ENCODE data around the gene BRCA1.
"Not testable (repeated sequence)": the region's sequence is repeated elsewhere in the genome, so short reads cannot be mapped to it uniquely, and the experiment has no call there.

Gene BRCA1

DNA sequence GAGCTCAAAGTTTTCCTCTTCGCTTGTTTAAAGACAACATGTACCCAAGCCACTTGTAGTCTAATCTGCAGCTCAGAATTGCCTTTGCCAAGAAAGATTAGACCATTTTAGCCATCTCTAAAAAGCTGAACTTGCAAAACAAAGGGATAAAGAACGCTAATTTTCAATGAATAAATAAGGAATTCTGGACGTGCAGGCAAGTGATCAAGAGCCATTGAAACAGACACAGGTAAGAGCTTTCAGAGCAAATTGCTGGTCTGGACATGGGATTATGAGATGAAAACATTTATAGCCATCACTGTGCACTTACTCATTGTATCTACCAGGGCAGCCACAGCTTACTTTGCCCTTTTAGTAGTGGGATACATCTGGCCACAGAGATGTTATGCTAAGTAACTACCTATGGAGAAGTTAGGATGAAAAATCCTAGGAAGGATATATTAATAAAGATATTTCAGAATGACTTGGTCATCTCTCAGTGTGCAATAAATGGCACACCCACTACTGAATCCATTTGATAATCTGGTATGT, 55.7 kb downstream of the BRCA1 start:
- no peak for DNase-seq (ENCODE audit: low spot score)

DNA sequence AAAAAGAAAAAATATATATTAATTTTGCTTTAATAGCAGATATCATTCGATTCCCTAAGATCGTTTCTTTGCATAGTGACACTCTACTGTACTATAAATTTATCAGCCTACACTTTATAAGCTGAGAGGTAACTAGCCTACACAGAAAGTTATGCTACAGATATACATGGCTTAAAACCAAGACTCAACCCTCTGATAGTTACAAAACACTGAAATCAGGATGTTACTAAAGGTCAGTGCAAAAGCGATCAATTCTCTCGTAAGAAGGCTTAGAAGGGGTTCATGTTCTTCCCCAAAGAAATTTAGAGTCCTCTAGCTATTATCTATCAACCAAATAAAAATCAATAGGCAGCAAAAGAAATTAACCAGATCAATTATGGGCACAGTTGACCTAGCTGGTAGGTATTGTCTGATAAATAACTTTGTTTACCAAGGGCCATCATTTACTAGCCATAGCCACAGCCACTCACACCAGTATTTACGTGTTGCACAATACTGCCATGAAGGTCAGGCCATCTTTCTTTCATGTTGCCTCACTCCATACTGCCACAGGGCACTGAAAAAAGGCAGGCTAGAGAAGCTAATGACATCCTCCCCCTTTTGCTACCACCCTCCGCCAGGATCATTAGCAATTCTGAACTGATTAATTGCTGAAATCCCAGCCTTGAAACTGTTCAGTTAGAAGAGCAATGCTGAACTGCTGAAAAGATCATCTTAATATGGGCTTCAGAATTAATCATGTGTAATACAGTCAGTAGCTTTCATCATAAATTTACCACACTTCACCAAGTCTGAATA, 56.4 kb downstream of the BRCA1 start:
- DNase-seq (ENCODE audit: low spot score) = no peak

DNA sequence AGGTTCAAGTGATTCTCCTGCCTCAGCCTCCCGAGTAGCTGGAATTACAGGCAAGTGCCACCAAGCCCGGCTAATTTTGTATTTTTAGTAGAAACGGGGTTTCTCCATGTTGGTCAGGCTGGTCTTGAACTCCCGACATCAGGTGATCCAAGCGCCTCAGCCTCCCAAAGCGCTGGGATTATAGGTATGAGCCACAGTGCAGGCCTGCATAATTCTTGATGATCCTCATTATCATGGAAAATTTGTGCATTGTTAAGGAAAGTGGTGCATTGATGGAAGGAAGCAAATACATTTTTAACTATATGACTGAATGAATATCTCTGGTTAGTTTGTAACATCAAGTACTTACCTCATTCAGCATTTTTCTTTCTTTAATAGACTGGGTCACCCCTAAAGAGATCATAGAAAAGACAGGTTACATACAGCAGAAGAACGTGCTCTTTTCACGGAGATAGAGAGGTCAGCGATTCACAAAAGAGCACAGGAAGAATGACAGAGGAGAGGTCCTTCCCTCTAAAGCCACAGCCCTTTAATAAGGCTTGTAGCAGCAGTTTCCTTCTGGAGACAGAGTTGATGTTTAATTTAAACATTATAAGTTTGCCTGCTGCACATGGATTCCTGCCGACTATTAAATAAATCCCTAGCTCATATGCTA, 62.1 kb downstream of the BRCA1 start:
- DNase-seq (ENCODE audit: low spot score) = no peak

DNA sequence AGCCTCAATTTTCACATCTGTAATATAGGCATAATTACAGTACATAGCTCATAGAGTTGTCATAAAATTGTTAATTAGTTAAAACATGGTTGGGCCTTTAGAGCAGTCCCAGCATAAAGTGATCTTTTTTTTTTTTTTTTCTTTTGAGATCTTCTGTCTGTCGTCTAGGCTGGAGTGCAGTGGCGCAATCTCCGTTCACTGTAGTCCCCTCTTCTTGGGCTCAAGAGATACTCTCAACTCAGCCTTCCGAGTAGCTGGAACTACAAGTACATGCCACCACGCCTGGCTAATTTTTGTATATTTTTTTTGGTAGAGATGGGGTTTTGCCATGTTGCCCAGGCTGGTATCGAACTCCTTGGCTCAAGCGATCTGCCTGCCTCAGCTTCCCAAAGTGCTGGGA, 69.1 kb downstream of the BRCA1 start:
- DNase-seq (ENCODE audit: low spot score) = no peak

DNA sequence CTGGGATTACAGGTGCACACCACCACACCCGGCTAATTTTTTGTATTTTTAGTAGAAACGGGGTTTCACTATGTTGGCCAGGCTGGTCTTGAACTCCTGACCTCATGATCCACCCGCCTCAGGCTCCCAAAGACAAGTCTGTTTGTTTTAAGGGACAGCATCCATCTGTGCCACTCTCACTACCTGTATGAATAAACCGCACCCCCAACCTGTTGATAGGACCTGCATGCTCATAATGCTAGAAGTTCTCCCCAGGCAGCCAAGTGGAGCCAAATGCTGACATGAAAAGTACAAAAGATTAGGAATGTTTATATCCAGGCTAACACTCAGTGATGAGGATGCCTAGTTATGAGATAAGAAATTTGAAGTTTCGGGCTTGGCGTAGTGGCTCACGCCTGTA, 72.2 kb downstream of the BRCA1 start:
- not testable (repeated sequence) for DNase-seq (ENCODE audit: low spot score)

DNA sequence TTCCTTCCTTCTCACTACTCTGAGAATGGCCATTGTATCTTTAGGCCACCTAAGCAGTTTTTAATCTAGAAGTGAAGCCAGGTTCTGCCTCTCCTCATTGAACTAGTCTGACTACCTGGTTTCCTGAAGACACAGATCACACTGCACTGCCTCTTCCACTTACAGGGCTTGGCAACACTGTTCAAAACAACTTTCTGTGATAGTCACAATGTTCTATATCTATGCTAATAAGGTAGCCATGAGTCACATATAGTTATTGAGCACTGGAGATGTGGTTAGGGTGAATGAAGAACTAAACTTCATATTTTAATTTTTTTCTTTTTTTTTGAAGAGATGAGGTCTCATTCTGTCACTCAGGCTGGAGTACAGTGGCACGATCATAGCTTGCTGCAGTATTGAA, 73.2 kb downstream of the BRCA1 start:
- DNase-seq (ENCODE audit: low spot score) = no peak

DNA sequence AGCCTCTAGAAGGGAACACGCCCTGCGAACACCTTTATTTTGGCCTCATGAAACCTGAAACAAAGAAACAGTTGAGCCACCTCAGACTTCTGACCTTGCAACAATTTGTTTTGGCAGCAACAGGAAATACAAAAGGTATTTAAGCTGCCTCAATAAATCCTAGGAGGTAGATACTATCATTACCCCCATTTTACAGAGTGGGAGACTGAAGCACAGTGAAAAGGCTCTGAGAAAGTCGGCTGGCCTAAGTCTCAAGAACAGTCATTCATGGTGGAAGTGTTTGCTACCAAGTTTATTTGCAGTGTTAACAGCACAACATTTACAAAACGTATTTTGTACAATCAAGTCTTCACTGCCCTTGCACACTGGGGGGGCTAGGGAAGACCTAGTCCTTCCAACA, 81.1 kb downstream of the BRCA1 start:
- no peak for DNase-seq (ENCODE audit: low spot score)

DNA sequence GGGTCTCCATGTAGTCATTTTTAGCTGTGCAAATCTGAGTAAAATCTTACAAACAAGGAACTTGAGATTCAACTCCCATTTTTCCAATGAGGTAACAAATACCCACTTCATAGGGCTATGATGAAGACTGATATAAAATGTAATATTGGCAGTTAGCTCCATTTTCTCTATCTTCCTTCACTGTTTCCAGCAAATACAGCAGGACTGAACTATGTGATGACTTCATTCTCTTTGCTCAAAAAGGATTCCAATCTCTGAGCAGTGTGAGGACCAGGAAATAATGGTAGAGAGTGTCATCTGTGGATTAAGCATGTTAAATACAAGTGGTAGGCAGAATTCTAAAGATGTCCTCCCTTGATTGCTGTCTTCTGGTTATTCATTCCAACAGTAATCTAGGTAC, 81.9 kb downstream of the BRCA1 start:
- DNase-seq (ENCODE audit: low spot score) = no peak

DNA sequence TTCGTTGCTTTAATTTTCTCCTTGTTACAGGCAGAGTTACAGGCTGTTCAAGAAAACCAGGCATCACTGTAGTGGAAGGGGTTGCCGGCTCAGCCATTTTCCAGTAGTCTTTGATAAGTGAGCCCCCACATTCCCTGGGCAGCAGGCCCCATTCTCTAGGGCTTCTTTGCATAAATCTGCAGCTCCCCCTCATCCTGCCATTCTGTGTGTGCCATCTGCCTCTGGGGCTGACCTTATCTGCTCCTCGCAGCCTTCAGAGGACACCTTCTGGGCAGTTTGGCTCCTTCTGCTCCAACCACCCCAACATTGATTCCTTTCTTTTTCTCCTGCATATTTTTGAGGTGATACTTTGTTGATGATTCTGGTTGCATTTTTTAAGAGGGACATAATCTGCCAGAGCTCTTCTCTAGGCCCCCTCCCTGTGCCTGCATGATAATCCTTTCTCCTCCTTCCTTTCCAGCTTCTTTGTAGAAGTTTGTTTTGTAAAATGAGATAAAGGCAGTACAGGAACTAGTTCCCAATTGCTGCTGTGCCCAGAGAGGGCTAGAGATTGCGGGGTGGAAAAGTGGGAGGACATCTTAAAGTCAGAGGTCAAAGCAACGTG, 83.0 kb downstream of the BRCA1 start:
- DNase-seq (ENCODE audit: low spot score) = no peak

DNA sequence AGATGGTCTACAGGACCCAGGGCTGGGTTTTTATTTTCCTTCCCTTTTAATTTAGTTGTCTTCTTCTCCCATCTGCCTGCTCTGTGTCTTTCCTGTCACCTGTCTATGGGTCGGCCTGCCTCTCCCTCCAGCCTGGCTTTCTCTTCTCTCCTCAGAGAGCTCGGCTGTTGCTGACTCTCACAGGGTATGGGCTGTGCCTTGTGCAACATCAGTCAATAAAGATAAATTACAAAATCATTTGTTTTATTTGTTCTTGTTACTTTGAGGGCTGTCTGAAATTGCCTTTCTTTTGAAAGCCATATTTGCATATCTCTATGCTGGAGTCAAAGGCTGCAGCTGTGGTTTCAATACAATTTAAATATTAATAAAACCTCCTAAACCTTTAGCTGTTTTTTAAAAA, 84.5 kb downstream of the BRCA1 start:
- DNase-seq (ENCODE audit: low spot score) = no peak

DNA sequence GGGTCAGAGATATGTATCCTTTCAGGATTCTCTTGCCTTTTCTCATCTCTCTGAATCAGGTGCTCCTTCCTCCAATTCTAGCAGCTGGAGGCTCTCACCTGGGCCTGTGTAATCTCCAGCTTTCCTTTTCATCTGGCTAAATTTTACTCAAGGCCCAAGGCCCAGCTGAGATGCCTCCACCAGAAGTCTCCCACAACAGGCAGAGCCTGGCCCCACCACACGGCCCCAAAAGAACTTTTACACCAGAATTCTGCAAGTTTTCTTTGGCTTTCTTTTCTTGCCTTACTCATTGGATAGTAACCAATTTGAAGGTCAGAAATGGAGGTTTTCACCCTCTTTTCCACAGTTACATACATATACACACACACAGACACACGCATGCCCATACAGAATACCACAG, 85.5 kb downstream of the BRCA1 start:
- no peak for DNase-seq (ENCODE audit: low spot score)

DNA sequence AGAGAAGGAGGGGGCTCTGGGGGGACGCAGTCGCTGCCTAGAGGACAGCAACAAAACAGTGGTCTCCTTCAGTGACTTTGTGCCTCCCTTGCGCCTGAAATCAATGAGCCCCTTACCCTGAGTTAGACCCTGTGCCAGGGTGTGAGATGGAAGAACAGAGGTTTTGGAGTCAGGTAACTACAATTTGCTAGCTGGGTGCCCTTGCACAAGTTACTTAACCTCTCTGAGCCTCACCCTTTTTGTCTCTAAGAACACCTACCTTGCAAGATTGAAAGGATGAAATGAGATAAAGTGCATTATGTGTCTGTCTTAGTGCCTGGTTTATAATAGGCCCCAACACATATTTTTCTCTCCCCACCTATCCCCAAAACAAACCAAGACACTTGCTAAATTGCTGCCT, 90.3 kb downstream of the BRCA1 start:
- DNase-seq (ENCODE audit: low spot score) = no peak

DNA sequence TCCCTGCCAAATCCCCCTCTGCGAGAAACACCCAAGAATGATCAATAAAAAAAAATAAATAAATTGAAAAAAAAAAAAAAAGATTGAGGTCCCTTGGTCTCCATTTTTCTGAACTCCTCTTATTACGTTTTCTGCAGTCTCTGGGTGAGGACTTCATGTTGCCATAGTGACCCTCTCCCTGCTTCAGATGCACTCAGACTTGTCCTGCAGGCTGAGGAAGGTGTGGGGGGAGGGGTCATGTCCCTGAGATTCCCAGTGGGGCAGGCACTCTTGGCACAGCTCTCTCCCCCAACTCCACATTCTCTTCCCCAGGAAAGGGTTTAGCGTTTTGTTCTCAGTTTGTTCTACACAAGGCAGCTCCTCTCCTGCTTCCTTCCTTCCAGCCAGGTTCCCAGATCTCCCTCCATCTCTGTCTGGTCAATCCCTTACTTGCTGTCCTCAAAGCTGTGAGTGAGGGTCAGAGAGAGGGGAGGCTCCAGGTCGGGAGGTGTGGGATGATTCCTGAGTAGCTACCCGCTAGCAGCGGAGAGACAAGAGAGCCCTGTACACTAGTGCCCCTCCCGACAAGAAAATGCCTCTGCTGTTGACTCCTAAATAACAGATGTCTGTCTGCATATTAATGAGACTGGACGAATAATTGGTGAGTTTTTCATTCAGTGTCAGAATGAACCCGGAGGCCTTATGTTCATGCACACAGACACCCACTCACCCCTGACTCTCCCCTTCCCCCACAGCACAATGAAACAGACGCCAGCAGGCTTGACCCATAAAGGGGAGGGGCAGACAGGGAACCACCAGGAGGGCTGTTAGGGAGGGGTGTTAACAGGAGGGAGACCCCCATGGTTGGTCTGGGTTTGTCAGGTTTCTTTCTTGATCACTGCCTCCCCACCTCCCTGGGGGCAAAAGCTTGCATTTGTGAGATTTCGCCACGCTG, 90.9 kb downstream of the BRCA1 start:
- peak; percentile 79 for DNase-seq (ENCODE audit: low spot score)

DNA sequence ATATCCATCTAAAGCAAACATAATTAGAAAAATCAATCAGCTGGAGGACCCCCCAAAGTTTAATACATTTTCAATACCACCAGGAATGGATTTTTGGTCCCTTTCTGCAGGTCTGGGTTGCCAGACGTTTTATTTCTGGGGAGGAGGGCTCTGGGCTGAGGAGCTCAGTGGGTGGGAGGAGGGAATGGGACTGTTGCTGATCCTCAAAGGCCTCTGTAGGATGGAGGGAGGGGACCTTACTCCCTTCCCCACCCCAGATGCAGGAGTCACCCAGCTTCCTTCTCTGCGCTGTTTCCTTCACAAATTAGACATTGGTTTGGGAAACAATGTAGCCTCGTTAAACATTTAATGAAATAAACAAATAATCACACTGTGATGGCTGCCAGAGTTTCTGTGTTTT, 93.5 kb downstream of the BRCA1 start:
- DNase-seq (ENCODE audit: low spot score) = no peak

DNA sequence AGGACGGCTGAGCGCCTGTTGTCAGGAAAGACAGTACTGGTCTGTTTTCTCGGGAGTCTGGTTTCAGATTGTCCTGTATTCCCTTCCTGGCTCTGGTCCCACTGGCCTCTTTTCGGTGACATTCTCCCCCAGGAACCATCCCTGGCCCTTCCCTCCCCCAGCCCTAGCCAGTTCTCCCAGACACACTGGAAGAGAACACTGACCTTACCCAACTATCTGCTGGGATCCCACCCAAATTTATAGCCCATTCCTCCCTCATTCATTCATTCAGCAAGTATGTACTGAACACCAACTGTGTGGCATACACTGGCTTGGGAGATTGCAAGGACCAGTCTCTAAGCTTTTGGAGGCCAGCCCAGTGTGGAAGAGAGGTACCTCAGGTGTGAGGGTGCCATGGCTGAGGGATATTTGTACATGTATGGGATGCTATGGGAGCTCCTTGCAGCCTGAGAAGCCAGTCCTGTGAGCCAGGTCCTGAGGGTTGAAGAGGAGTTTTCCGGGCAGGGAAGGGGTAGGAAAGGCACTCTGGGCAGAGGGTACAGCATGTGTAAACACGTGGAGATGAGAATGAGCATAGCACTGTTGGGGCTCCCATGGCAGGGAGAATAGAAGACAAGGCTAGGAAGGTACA, 94.9 kb downstream of the BRCA1 start:
- peak; percentile 76 for DNase-seq (ENCODE audit: low spot score)

DNA sequence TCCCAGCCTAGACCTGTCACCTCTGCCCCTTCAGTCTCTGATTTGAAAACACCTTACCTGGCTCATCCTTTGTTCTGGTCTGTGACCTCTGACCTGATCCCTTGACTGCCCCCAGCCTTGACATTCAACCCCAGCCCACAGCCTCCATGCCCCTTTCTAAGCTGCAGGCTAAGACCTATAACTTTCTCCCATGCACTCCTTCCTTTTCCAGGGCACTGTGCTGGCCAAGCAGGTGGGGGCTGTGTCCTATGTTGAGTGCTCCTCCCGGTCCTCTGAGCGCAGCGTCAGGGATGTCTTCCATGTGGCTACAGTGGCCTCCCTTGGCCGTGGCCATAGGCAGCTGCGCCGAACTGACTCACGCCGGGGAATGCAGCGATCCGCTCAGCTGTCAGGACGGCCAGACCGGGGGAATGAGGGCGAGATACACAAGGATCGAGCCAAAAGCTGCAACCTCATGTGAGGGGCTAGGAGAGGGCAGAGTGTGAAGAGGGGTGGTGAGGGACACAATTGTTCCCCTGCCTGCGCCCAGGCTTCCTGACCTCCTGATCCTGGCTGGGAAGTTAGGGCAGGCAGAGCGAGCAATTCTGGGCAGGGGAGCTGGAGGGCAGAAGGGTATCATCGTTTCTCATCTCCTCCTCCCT, 96.8 kb downstream of the BRCA1 start:
- DNase-seq (ENCODE audit: low spot score) = no peak

DNA sequence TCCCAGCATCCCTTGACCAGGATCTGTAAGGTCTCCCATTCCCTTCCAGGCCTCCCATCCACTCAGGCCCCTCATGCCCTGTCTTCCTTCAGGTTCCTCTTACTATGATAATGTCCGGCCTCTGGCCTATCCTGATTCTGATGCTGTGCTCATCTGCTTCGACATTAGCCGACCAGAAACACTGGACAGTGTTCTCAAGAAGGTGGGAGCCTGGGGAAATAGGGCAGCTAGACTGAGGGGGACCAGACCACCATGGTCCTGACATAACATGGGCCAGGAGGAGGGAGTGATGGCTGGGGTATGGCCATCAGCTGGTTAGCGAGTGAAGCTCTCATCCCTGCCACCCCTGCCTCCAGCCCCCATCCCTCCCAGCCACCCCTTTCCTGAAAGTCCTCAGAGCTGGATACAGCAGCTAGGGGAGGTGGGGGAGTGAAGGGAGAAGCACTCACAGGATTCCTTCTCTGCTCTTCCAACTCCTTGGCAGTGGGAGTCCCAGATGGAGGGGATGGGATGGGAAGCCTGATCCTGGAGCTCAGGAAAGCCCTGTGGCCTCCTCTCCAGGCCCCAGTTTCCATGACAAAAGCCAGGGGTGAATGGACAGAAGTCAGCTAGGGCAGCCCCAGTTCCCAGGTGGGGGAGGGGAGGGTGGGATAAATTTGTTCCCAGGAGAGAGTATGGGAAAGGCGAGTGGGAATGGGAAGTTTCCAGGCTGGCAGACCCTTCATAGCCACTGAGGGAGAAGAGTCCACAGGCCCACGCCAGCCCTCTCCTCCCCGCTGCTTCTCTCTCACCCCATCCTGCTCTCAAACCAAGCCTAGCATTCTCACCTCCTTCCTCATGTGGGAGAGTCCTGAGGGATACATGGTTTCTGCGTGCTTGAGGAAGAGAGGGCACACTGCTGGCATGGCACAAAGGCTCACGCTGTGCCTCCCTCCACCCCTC, 97.8 kb downstream of the BRCA1 start:
- no peak for DNase-seq (ENCODE audit: low spot score)

DNA sequence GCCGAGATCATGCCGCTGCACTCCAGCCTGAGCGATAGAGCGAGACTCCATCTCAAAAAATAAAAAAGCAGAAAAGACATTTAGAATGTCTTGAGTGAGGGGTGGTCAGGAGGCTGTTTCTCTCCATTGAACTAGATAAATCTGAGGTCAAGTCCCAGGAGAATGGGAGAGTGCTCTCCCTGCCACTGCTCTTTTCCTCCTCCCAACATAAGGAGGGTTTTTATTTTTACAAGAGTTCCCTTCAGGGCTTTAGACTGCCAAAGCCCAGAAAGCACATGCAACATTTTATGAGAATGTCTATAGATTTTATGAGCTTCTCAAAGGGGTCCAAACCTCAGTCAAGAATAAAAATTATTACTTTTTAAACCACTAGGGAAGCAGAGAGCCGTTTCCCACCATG, 98.6 kb downstream of the BRCA1 start:
- DNase-seq (ENCODE audit: low spot score) = no peak

DNA sequence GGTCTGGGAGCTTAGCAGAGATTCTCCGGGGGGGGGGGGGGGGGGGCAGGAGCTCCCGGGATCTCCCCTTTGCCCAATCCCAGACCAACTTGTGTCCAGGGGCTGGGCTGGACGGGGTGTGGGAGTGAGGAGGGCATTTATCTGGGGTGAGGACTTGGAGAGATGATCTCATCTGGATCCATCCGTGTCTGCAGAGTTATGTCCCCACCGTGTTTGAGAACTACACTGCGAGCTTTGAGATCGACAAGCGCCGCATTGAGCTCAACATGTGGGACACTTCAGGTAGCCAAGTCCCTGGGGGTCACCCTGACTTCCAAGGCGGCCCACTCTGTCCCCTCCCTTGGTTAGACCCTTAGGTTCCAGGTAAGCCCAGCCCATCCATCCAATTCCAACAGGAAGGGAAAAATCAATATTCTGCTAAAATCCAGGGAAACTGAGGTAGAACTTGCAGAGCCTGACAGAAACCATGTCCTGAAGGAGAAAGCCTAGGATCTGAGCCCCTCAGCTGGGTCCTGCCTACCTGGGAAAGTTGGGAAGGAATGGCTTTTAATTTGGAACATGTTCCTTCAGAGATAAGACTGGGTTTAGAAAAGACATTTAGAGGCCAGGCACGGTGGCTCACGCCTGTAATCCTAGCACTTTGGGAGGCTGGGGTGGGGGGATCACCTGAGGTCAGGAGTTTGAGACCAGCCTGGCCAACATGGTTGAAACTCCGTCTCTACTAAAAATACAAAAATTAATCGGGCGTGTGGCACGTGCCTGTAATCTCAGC, 99.2 kb downstream of the BRCA1 start:
- DNase-seq (ENCODE audit: low spot score) = no peak

Data from pons (tissue), 1 donor.